GM18861 (cell line): ENCODE results near the gene NDUFV2.
"Not testable (repeated sequence)": the region's sequence is repeated elsewhere in the genome, so short reads cannot be mapped to it uniquely, and the experiment has no call there.

Experiments used
- ATAC-seq: cut with Tn5 transposase; IDR thresholded peaks from one replicate; pipeline ENCODE4 v1.9.1; 2021; ENCODE audit not compliant: unreplicated experiment

The NDUFV2 gene

GRCh38 chr18:9088727-9089126 lies 13.8 kb upstream of the NDUFV2 start:
- not testable (repeated sequence) for ATAC-seq

GRCh38 chr18:9090578-9090977 lies 11.9 kb upstream of the NDUFV2 start:
- no peak for ATAC-seq

GRCh38 chr18:9091066-9091476 lies 11.4 kb upstream of the NDUFV2 start:
- no peak for ATAC-seq

GRCh38 chr18:9092665-9093064 lies 9.8 kb upstream of the NDUFV2 start:
- no peak for ATAC-seq

- not testable (repeated sequence) for ATAC-seq
Measured at GRCh38 chr18:9093109-9093508, 9.4 kb upstream of the NDUFV2 start.

- no peak for ATAC-seq
Measured at GRCh38 chr18:9094307-9095226, 7.9 kb upstream of the NDUFV2 start.

- peak; percentile 92 for ATAC-seq
Measured at GRCh38 chr18:9095297-9096006, 7.0 kb upstream of the NDUFV2 start.

- ATAC-seq = peak; percentile 3
Measured at GRCh38 chr18:9096007-9096371, 6.5 kb upstream of the NDUFV2 start.

GRCh38 chr18:9096685-9097084 lies 5.8 kb upstream of the NDUFV2 start:
- no peak for ATAC-seq

GRCh38 chr18:9097349-9097748 lies 5.2 kb upstream of the NDUFV2 start:
- no peak for ATAC-seq

- ATAC-seq = no peak
Measured at GRCh38 chr18:9100796-9101195, 1.7 kb upstream of the NDUFV2 start.

- peak; percentile 22 for ATAC-seq
Measured at GRCh38 chr18:9101730-9102507, 580 bp upstream of the NDUFV2 start.

- no peak for ATAC-seq
Measured at GRCh38 chr18:9103376-9103873, 926 bp downstream of the NDUFV2 start.

GRCh38 chr18:9104244-9104901 lies 1.9 kb downstream of the NDUFV2 start:
- no peak for ATAC-seq

- ATAC-seq = no peak
Measured at GRCh38 chr18:9105420-9105819, 2.9 kb downstream of the NDUFV2 start.

GRCh38 chr18:9106094-9106493 lies 3.6 kb downstream of the NDUFV2 start:
- ATAC-seq = no peak

- ATAC-seq = no peak
Measured at GRCh38 chr18:9106800-9107584, 4.5 kb downstream of the NDUFV2 start.

- ATAC-seq = no peak
Measured at GRCh38 chr18:9108911-9109310, 6.4 kb downstream of the NDUFV2 start.

GRCh38 chr18:9109523-9109922 lies 7.0 kb downstream of the NDUFV2 start:
- ATAC-seq = no peak
